Measurements from ENCODE around the gene LRRC75B.

DNA sequence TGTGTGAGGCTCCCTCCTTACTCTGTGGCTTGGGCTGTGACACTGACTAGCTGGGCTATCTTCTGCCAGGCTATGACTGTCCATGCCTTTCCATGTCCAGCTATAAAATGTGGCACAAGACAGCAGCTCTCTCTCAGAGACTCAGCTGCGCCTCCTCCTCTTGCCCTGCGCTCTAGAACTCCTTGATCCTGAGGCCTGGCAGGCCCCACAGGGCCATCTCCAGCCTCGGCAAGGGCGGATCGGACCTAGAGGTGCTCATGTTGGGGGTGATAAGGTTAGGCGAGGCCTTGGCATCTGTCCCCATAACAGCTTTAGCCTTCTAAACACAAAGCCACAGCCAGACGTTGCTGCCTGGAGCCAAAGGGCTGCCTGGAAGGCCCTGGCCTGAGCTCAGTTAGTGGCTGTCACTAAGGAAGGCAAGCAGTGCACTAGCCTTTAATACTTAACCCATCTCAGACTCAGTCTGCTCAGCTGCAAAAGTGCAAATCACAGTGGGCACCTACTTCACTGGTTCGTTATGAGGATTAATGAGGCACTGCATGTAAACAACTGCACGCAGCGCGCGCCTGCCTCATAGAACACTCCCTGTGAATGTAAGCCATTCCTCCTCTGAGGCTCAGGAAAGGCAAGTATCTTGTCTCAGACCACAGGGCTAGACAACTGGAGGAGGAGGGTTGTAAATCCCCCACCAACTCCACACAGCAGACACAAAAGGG lies 39.1 kb downstream of the LRRC75B start:
- TF ChIP-seq, protein P1, sequence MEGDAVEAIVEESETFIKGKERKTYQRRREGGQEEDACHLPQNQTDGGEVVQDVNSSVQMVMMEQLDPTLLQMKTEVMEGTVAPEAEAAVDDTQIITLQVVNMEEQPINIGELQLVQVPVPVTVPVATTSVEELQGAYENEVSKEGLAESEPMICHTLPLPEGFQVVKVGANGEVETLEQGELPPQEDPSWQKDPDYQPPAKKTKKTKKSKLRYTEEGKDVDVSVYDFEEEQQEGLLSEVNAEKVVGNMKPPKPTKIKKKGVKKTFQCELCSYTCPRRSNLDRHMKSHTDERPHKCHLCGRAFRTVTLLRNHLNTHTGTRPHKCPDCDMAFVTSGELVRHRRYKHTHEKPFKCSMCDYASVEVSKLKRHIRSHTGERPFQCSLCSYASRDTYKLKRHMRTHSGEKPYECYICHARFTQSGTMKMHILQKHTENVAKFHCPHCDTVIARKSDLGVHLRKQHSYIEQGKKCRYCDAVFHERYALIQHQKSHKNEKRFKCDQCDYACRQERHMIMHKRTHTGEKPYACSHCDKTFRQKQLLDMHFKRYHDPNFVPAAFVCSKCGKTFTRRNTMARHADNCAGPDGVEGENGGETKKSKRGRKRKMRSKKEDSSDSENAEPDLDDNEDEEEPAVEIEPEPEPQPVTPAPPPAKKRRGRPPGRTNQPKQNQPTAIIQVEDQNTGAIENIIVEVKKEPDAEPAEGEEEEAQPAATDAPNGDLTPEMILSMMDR (conservative IDR thresholded peaks at IDR 0.05), result no peak
- no peak for TF ChIP-seq EZH2 (IDR thresholded peaks at IDR 0.05; ENCODE audit: low read depth)
